DND-41 (cell line): ENCODE data around the gene CCDC181.
A peak's percentile ranks its signal among the peaks of the same experiment; 100 is the strongest.

Source experiments
- ATAC-seq: fragments of 200-7000 bp; cut with Tn5 transposase; 3 replicates; pipeline ENCODE4 v1.9.1; 2021; ENCODE audit warnings: low read depth; ENCODE audit not compliant: insufficient read depth
- DNase-seq: peaks from one replicate; pipeline ENCODE4 v3.0.0-alpha.2; 2020
- H2AFZ ChIP-seq: 2 replicates; pipeline ENCODE4 v1.6.0; 2012; ENCODE audit warnings: low read depth, low read length
- H3K27ac ChIP-seq: 2 replicates; pipeline ENCODE4 v1.5.1; 2012; ENCODE audit warnings: low read length, inconsistent platforms
- H3K27me3 ChIP-seq: fragments of 200-600 bp; sonication (generic); 2 replicates; pipeline ENCODE4 v1.6.0; 2012; ENCODE audit warnings: low read length, mild to moderate bottlenecking, inconsistent platforms; ENCODE audit not compliant: insufficient read depth, poor library complexity
- H3K36me3 ChIP-seq: 2 replicates; pipeline ENCODE4 v1.5.1; 2012; ENCODE audit warnings: low read length, inconsistent platforms; ENCODE audit not compliant: insufficient read depth
- H3K4me1 ChIP-seq: 2 replicates; pipeline ENCODE4 v1.5.1; 2012; ENCODE audit warnings: mild to moderate bottlenecking, low read length; ENCODE audit not compliant: insufficient read depth
- H3K4me2 ChIP-seq: 2 replicates; pipeline ENCODE4 v1.6.0; 2012; ENCODE audit warnings: mild to moderate bottlenecking, moderate library complexity, low read length, inconsistent platforms; ENCODE audit not compliant: insufficient read depth
- H3K4me3 ChIP-seq, 2 experiments: fragments of 200-600 bp in 1 of 2; shearing (Covaris generic) in 1 of 2; 2 replicates each; pipeline ENCODE4 v1.5.1; 2012 to 2016; ENCODE audit warnings: inconsistent platforms in 2 of 2, low read length in 2 of 2, mild to moderate bottlenecking in 2 of 2, low read depth in 1 of 2, moderate library complexity in 1 of 2
- H3K79me2 ChIP-seq: 2 replicates; pipeline ENCODE4 v1.6.0; 2012; ENCODE audit warnings: low read length, inconsistent platforms; ENCODE audit not compliant: insufficient read depth
- H3K9ac ChIP-seq: 2 replicates; pipeline ENCODE4 v1.6.0; 2012; ENCODE audit warnings: low read depth, mild to moderate bottlenecking, inconsistent platforms, low read length, moderate library complexity
- H3K9me3 ChIP-seq: 2 replicates; pipeline ENCODE4 v1.5.1; 2012; ENCODE audit warnings: low read length, moderate library complexity, mild to moderate bottlenecking, inconsistent platforms; ENCODE audit not compliant: insufficient read depth, severe bottlenecking
- H4K20me1 ChIP-seq: 2 replicates; pipeline ENCODE4 v1.6.0; 2012; ENCODE audit warnings: low read length; ENCODE audit not compliant: insufficient read depth
- CTCF ChIP-seq: IDR thresholded peaks from 2 replicates; pipeline ENCODE4 v1.5.1; 2012; ENCODE audit warnings: borderline replicate concordance, low read length, moderate library complexity, mild to moderate bottlenecking; ENCODE audit not compliant: poor library complexity, severe bottlenecking; ENCODE audit errors: extremely low read depth
- EZH2 ChIP-seq: IDR thresholded peaks from 3 replicates; pipeline ENCODE4 v1.6.1; 2012; ENCODE audit warnings: borderline replicate concordance, low read depth, mild to moderate bottlenecking, moderate library complexity, low read length, inconsistent platforms; ENCODE audit not compliant: severe bottlenecking

CCDC181 gene

GRCh38 chr1:169466259-169467230, 39.3 kb upstream of the CCDC181 start:
- DNase-seq, result peak; percentile 44
- Histone ChIP-seq H3K4me1 (no peaks in the 10 kb centered on the region), H3K79me2 (no peaks in the 10 kb centered on the region), H4K20me1 (no peaks in the 10 kb centered on the region), H3K36me3 (peaks cover 4% of the 10 kb centered on the region; the same call in 1 of the 2 replicates), H3K27me3 (no peaks in the 10 kb centered on the region), H3K4me2 (no peak overlapping the region), H3K9ac (no peak overlapping the region), H3K4me3 (no peak overlapping the region), H2AFZ (no peak overlapping the region), H3K9me3 (no peaks in the 10 kb centered on the region), H3K27ac (no peak overlapping the region)
- TF ChIP-seq EZH2 (no peak), CTCF (peak; percentile 60)
- peak; percentile 68; the same call in 2 of the 3 replicates for ATAC-seq

GRCh38 chr1:169465281-169465680, 38.0 kb upstream of the CCDC181 start:
- peaks cover 4% of the 10 kb centered on the region; the same call in 1 of the 2 replicates for H3K36me3 ChIP-seq
- H2AFZ ChIP-seq, result no peak overlapping the region
- H3K27me3 ChIP-seq, result no peaks in the 10 kb centered on the region
- no peaks in the 10 kb centered on the region for H4K20me1 ChIP-seq
- ATAC-seq (no peak), DNase-seq (no peak)
- H3K4me1 ChIP-seq, result no peaks in the 10 kb centered on the region
- no peak overlapping the region for H3K4me2 ChIP-seq
- no peaks in the 10 kb centered on the region for H3K9me3 ChIP-seq
- no peaks in the 10 kb centered on the region for H3K79me2 ChIP-seq
- TF ChIP-seq EZH2 (no peak), CTCF (no peak)
- H3K4me3 ChIP-seq, result no peak overlapping the region
- H3K27ac ChIP-seq, result no peak overlapping the region
- no peak overlapping the region for H3K9ac ChIP-seq

GRCh38 chr1:169462385-169462784, 35.1 kb upstream of the CCDC181 start:
- Histone ChIP-seq H3K4me2 (no peak overlapping the region), H3K27me3 (no peaks in the 10 kb centered on the region), H3K4me3 (no peak overlapping the region), H3K9ac (no peak overlapping the region), H4K20me1 (no peaks in the 10 kb centered on the region), H2AFZ (no peak overlapping the region), H3K36me3 (no peaks in the 10 kb centered on the region), H3K4me1 (no peaks in the 10 kb centered on the region), H3K9me3 (peaks cover 11% of the 10 kb centered on the region), H3K79me2 (no peaks in the 10 kb centered on the region), H3K27ac (no peak overlapping the region)
- no peak for ATAC-seq
- no peak for TF ChIP-seq EZH2
- no peak for TF ChIP-seq CTCF
- DNase-seq, result no peak
